Activated naive CD8-positive, alpha-beta T cell treated with anti-CD3 and anti-CD28 coated beads for 36 hours (primary cell): Measurements from ENCODE around the gene WNK3. TPM values are rescaled to one million over a fixed set of nuclear protein-coding genes. Genes with fewer than 3 reads are reported as not detected.
"Not testable (repeated sequence)": the region's sequence is repeated elsewhere in the genome, so short reads cannot be mapped to it uniquely, and the experiment has no call there.

ENCODE experiments used
- DNase-seq: peaks from one replicate; pipeline ENCODE4 v3.0.0; 2021
- H3K27ac Mint-ChIP-seq: one replicate; pipeline ENCODE4 v1.8.0; 2022; ENCODE audit warnings: mild to moderate bottlenecking, moderate library complexity, mixed read lengths
- H3K27me3 Mint-ChIP-seq: one replicate; pipeline ENCODE4 v1.8.0; 2022; ENCODE audit warnings: mild to moderate bottlenecking, mixed read lengths
- H3K36me3 Mint-ChIP-seq: one replicate; pipeline ENCODE4 v1.8.0; 2021; ENCODE audit warnings: mild to moderate bottlenecking, mixed read lengths
- H3K4me1 Mint-ChIP-seq: one replicate; pipeline ENCODE4 v1.8.0; 2021; ENCODE audit warnings: mixed read lengths
- H3K4me3 Mint-ChIP-seq: one replicate; pipeline ENCODE4 v1.8.0; 2022; ENCODE audit warnings: mild to moderate bottlenecking, moderate library complexity, mixed read lengths
- H3K9me3 Mint-ChIP-seq: one replicate; pipeline ENCODE4 v1.8.0; 2022; ENCODE audit warnings: mixed read lengths
- total RNA-seq, 2 experiments: library from RNA; stranded (reverse); gene quantifications; one replicate each; pipeline ENCODE4 v1.2.3, GENCODE V29; 2021

Gene WNK3
- total RNA-seq, result 1 to 10 TPM in 1 of 2 experiments, under 1 TPM in 1; 0.64 to 1.0 TPM

GRCh38 chrX:54357414-54358377, at the start of gene WNK3:
Gene WNK3 (minus strand): TSS chrX:54358046.
- Mint-ChIP-seq H3K27ac (peak within 1 kb of the TSS; percentile 72), H3K9me3 (no peaks in the 10 kb centered on the region), H3K4me3 (peak within 1 kb of the TSS; percentile 82), H3K27me3 (peaks cover 35% of the 10 kb centered on the region), H3K36me3 (no peaks in the 10 kb centered on the region), H3K4me1 (peaks cover 14% of the 10 kb centered on the region)
- DNase-seq, result peak; percentile 39

GRCh38 chrX:54407266-54407665, 49.4 kb upstream of the WNK3 start:
- peaks cover 16% of the 10 kb centered on the region for H3K27me3 Mint-ChIP-seq
- H3K27ac Mint-ChIP-seq, result no peak overlapping the region
- DNase-seq, result no peak
- H3K4me3 Mint-ChIP-seq, result no peak overlapping the region
- H3K9me3 Mint-ChIP-seq, result no peaks in the 10 kb centered on the region
- H3K36me3 Mint-ChIP-seq, result no peaks in the 10 kb centered on the region
- H3K4me1 Mint-ChIP-seq, result peaks cover 15% of the 10 kb centered on the region

- H3K36me3 Mint-ChIP-seq, result no peaks in the 10 kb centered on the region
- DNase-seq, result no peak
- H3K4me3 Mint-ChIP-seq, result no peak overlapping the region
- no peaks in the 10 kb centered on the region for H3K9me3 Mint-ChIP-seq
- H3K27ac Mint-ChIP-seq, result no peak overlapping the region
- H3K27me3 Mint-ChIP-seq, result peaks cover 4% of the 10 kb centered on the region
- H3K4me1 Mint-ChIP-seq, result no peaks in the 10 kb centered on the region
These were observed 39.3 kb upstream of the WNK3 start for GRCh38 chrX:54397113-54397512.

GRCh38 chrX:54386314-54386713, 28.5 kb upstream of the WNK3 start:
- Mint-ChIP-seq H3K4me3 (no peak overlapping the region), H3K36me3 (no peaks in the 10 kb centered on the region), H3K27me3 (no peaks in the 10 kb centered on the region), H3K27ac (no peak overlapping the region), H3K4me1 (no peaks in the 10 kb centered on the region), H3K9me3 (no peaks in the 10 kb centered on the region)
- no peak for DNase-seq

GRCh38 chrX:54384661-54385060, 26.8 kb upstream of the WNK3 start:
- not testable (repeated sequence) for H3K27ac Mint-ChIP-seq, DNase-seq, H3K36me3 Mint-ChIP-seq, H3K27me3 Mint-ChIP-seq, H3K9me3 Mint-ChIP-seq, H3K4me3 Mint-ChIP-seq, H3K4me1 Mint-ChIP-seq

GRCh38 chrX:54359408-54359807, 1.6 kb upstream of the WNK3 start:
- no peak overlapping the region for H3K27ac Mint-ChIP-seq
- no peak for DNase-seq
- H3K27me3 Mint-ChIP-seq, result peaks cover 36% of the 10 kb centered on the region
- no peak overlapping the region for H3K4me3 Mint-ChIP-seq
- no peaks in the 10 kb centered on the region for H3K9me3 Mint-ChIP-seq
- no peaks in the 10 kb centered on the region for H3K36me3 Mint-ChIP-seq
- H3K4me1 Mint-ChIP-seq, result peaks cover 14% of the 10 kb centered on the region

GRCh38 chrX:54358424-54359211, 772 bp upstream of the WNK3 start:
- Mint-ChIP-seq H3K4me1 (peaks cover 14% of the 10 kb centered on the region), H3K9me3 (no peaks in the 10 kb centered on the region), H3K27me3 (peaks cover 36% of the 10 kb centered on the region), H3K36me3 (no peaks in the 10 kb centered on the region), H3K4me3 (peak overlapping the region; percentile 75), H3K27ac (peak overlapping the region; percentile 72)
- DNase-seq, result peak; percentile 48

- no peaks in the 10 kb centered on the region for H3K9me3 Mint-ChIP-seq
- H3K27ac Mint-ChIP-seq, result no peak overlapping the region
- DNase-seq, result no peak
- peaks cover 7% of the 10 kb centered on the region for H3K4me1 Mint-ChIP-seq
- H3K27me3 Mint-ChIP-seq, result peaks cover 14% of the 10 kb centered on the region
- no peaks in the 10 kb centered on the region for H3K36me3 Mint-ChIP-seq
- H3K4me3 Mint-ChIP-seq, result no peak overlapping the region
These were observed 5.2 kb downstream of the WNK3 start for GRCh38 chrX:54352677-54353076.

- not testable (repeated sequence) for H3K36me3 Mint-ChIP-seq
These were observed 20.5 kb downstream of the WNK3 start for GRCh38 chrX:54337383-54337782.

GRCh38 chrX:54325077-54325476, 32.8 kb downstream of the WNK3 start:
- Mint-ChIP-seq H3K9me3 (no peaks in the 10 kb centered on the region), H3K36me3 (no peaks in the 10 kb centered on the region), H3K4me3 (no peak overlapping the region), H3K27ac (no peak overlapping the region), H3K4me1 (no peaks in the 10 kb centered on the region), H3K27me3 (no peaks in the 10 kb centered on the region)
- no peak for DNase-seq

More at GRCh38 chrX:54337383-54337782, 20.5 kb downstream of the WNK3 start:
- DNase-seq, H3K9me3 Mint-ChIP-seq, H3K4me3 Mint-ChIP-seq, H3K4me1 Mint-ChIP-seq, H3K27me3 Mint-ChIP-seq, H3K27ac Mint-ChIP-seq: not testable (repeated sequence)

GRCh38 chrX:54320067-54320466, 37.8 kb downstream of the WNK3 start:
- Mint-ChIP-seq H3K9me3 (no peaks in the 10 kb centered on the region), H3K4me3 (no peak overlapping the region), H3K27ac (no peak overlapping the region), H3K36me3 (no peaks in the 10 kb centered on the region), H3K4me1 (no peaks in the 10 kb centered on the region), H3K27me3 (no peaks in the 10 kb centered on the region)
- DNase-seq, result no peak

- peaks cover 2% of the 10 kb centered on the region for H3K9me3 Mint-ChIP-seq
- no peaks in the 10 kb centered on the region for H3K4me1 Mint-ChIP-seq
- H3K27me3 Mint-ChIP-seq, result no peaks in the 10 kb centered on the region
- no peak overlapping the region for H3K27ac Mint-ChIP-seq
- no peak for DNase-seq
- H3K4me3 Mint-ChIP-seq, result no peak overlapping the region
- H3K36me3 Mint-ChIP-seq, result no peaks in the 10 kb centered on the region
These were observed 51.5 kb downstream of the WNK3 start for GRCh38 chrX:54306379-54306778.

- H3K27me3 Mint-ChIP-seq, result no peaks in the 10 kb centered on the region
- H3K36me3 Mint-ChIP-seq, result no peaks in the 10 kb centered on the region
- H3K27ac Mint-ChIP-seq, result no peak overlapping the region
- H3K9me3 Mint-ChIP-seq, result peaks cover 2% of the 10 kb centered on the region
- H3K4me1 Mint-ChIP-seq, result no peaks in the 10 kb centered on the region
- no peak for DNase-seq
- no peak overlapping the region for H3K4me3 Mint-ChIP-seq
These were observed 56.3 kb downstream of the WNK3 start for GRCh38 chrX:54301516-54301915.

GRCh38 chrX:54294306-54294705, 63.5 kb downstream of the WNK3 start:
- DNase-seq, result no peak
- Mint-ChIP-seq H3K27ac (no peak overlapping the region), H3K4me1 (no peaks in the 10 kb centered on the region), H3K4me3 (no peak overlapping the region), H3K36me3 (no peaks in the 10 kb centered on the region), H3K27me3 (no peaks in the 10 kb centered on the region), H3K9me3 (no peaks in the 10 kb centered on the region)

GRCh38 chrX:54292755-54293154, 65.1 kb downstream of the WNK3 start:
- Mint-ChIP-seq H3K4me1 (no peaks in the 10 kb centered on the region), H3K36me3 (no peaks in the 10 kb centered on the region), H3K4me3 (no peak overlapping the region), H3K27ac (no peak overlapping the region), H3K9me3 (no peaks in the 10 kb centered on the region), H3K27me3 (no peaks in the 10 kb centered on the region)
- no peak for DNase-seq
